WTC11 (cell line): ENCODE data around the gene RAG2. TPM values are rescaled to one million over a fixed set of nuclear protein-coding genes. Genes with fewer than 3 reads are reported as not detected.

Experiments used
- ATAC-seq: fragments of 200-7000 bp; cut with Tn5 transposase; 2 replicates; pipeline ENCODE4 v1.10.0; 2021; ENCODE audit warnings: mild to moderate bottlenecking, moderate library complexity
- CTCF ChIA-PET: fragments of 300-600 bp; sonication (Branson Sonifier 250); formaldehyde crosslinking; loops from one replicate; lab custom pipeline; 2021; ENCODE audit warnings: antibody characterized with exemption; lab: Charles Lee
- POLR2A ChIA-PET: fragments of 350-600 bp; sonication (Branson Sonifier 250); formaldehyde crosslinking; loops from one replicate; lab custom pipeline; 2021; ENCODE audit warnings: antibody characterized with exemption; lab: Charles Lee
- DNase-seq: peaks from one replicate; pipeline ENCODE4 v3.0.0; 2021; ENCODE audit warnings: low spot score
- H3K27ac Mint-ChIP-seq: 2 replicates; pipeline ENCODE4 v1.8.0; 2021; ENCODE audit warnings: mixed read lengths
- H3K27me3 Mint-ChIP-seq: 2 replicates; pipeline ENCODE4 v1.8.0; 2021; ENCODE audit warnings: low read depth, mild to moderate bottlenecking, moderate library complexity, mixed read lengths
- H3K36me3 Mint-ChIP-seq: 2 replicates; pipeline ENCODE4 v1.8.0; 2021; ENCODE audit warnings: mixed read lengths
- H3K4me1 Mint-ChIP-seq: 2 replicates; pipeline ENCODE4 v1.8.0; 2022; ENCODE audit warnings: mixed read lengths
- H3K4me3 Mint-ChIP-seq: 2 replicates; pipeline ENCODE4 v1.8.0; 2021; ENCODE audit warnings: mild to moderate bottlenecking, moderate library complexity, mixed read lengths
- H3K9me3 Mint-ChIP-seq: 2 replicates; pipeline ENCODE4 v1.8.0; 2021; ENCODE audit warnings: mixed read lengths
- CREM ChIP-seq: sonication (generic); formaldehyde crosslinking; IDR thresholded peaks from 2 replicates; pipeline ENCODE4 v1.8.1; 2022; ENCODE audit warnings: mild to moderate bottlenecking, missing genetic modification reagents, moderate library complexity
- MXD4 ChIP-seq: fragments of 250-450 bp; sonication (Bioruptor Pico); IDR thresholded peaks from 2 replicates; pipeline ENCODE4 v1.8.0; 2021; ENCODE audit warnings: mild to moderate bottlenecking, moderate library complexity, borderline replicate concordance
- NFYB ChIP-seq: sonication (generic); formaldehyde crosslinking; conservative IDR thresholded peaks from 2 replicates; pipeline ENCODE4 v1.8.0; 2022; ENCODE audit warnings: low read depth, missing genetic modification reagents
- PREB ChIP-seq: sonication (generic); formaldehyde crosslinking; IDR thresholded peaks from 2 replicates; pipeline ENCODE4 v1.8.1; 2022; ENCODE audit warnings: mild to moderate bottlenecking, missing genetic modification reagents, moderate library complexity, borderline replicate concordance
- RELA ChIP-seq: sonication (generic); formaldehyde crosslinking; IDR thresholded peaks from 2 replicates; pipeline ENCODE4 v1.8.1; 2022; ENCODE audit warnings: missing genetic modification reagents, mild to moderate bottlenecking, borderline replicate concordance
- STAT6 ChIP-seq: sonication (generic); formaldehyde crosslinking; conservative IDR thresholded peaks from 2 replicates; pipeline ENCODE4 v1.8.1; 2023; ENCODE audit warnings: mild to moderate bottlenecking, low read depth, missing genetic modification reagents, moderate library complexity
- USF2 ChIP-seq: sonication (generic); formaldehyde crosslinking; IDR thresholded peaks from 2 replicates; pipeline ENCODE4 v1.8.1; 2023; ENCODE audit warnings: mild to moderate bottlenecking, missing genetic modification reagents, moderate library complexity
- ZBTB43 ChIP-seq: sonication (generic); formaldehyde crosslinking; IDR thresholded peaks from 2 replicates; pipeline ENCODE4 v1.8.1; 2023; ENCODE audit warnings: mild to moderate bottlenecking, missing genetic modification reagents
- ZNF317 ChIP-seq: sonication (generic); formaldehyde crosslinking; IDR thresholded peaks from 2 replicates; pipeline ENCODE4 v1.8.1; 2023; ENCODE audit warnings: low read depth, mild to moderate bottlenecking, moderate library complexity, missing genetic modification reagents, borderline replicate concordance
- ZNF512 ChIP-seq: sonication (generic); formaldehyde crosslinking; IDR thresholded peaks from 2 replicates; pipeline ENCODE4 v1.8.1; 2022; ENCODE audit warnings: missing genetic modification reagents, borderline replicate concordance
- total RNA-seq: library from RNA; stranded (reverse); gene quantifications from 3 replicates; pipeline ENCODE4 v1.2.3, GENCODE V29; 2021
- TF ChIP-seq, protein P1 (sequence below): sonication (generic); formaldehyde crosslinking; IDR thresholded peaks from 2 replicates; pipeline ENCODE4 v1.8.0; 2023; ENCODE audit warnings: mild to moderate bottlenecking, missing genetic modification reagents
- TF ChIP-seq, protein P2 (sequence below): sonication (generic); formaldehyde crosslinking; IDR thresholded peaks from 2 replicates; pipeline ENCODE4 v1.8.1; 2022; ENCODE audit warnings: low read depth, missing genetic modification reagents, borderline replicate concordance

Gene RAG2
- total RNA-seq, 1 experiment from 2014 or later, result not detected

DNA sequence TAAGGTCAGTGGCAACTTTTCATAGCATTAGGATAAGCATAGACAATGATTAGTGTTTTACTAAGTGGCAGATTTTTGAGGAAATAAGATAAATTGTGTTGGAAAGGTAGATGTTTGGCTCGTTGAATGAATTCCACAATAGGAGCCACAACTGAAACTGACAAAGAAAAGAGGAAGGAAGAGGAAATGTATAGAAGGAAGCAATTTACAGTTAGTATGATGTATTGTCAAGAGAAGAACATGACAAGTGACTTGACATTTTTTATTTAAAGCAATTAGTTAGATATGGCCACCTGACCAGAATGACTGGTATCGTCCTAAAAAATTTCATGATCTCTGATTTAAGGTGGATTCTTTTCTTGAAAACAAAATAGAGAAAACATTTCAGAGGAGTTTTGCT lies 3.1 kb upstream of the RAG2 start:
- no peak for ATAC-seq
- H3K27me3 Mint-ChIP-seq, result peaks cover 9% of the 10 kb centered on the region
- no peak for DNase-seq
- POLR2A ChIA-PET, result no interaction called here
- H3K9me3 Mint-ChIP-seq, result peaks cover 72% of the 10 kb centered on the region
- H3K4me1 Mint-ChIP-seq, result no peaks in the 10 kb centered on the region
- H3K27ac Mint-ChIP-seq, result no peak overlapping the region
- CTCF ChIA-PET, result no interaction called here
- H3K36me3 Mint-ChIP-seq, result peaks cover 53% of the 10 kb centered on the region
- TF ChIP-seq, protein P1, sequence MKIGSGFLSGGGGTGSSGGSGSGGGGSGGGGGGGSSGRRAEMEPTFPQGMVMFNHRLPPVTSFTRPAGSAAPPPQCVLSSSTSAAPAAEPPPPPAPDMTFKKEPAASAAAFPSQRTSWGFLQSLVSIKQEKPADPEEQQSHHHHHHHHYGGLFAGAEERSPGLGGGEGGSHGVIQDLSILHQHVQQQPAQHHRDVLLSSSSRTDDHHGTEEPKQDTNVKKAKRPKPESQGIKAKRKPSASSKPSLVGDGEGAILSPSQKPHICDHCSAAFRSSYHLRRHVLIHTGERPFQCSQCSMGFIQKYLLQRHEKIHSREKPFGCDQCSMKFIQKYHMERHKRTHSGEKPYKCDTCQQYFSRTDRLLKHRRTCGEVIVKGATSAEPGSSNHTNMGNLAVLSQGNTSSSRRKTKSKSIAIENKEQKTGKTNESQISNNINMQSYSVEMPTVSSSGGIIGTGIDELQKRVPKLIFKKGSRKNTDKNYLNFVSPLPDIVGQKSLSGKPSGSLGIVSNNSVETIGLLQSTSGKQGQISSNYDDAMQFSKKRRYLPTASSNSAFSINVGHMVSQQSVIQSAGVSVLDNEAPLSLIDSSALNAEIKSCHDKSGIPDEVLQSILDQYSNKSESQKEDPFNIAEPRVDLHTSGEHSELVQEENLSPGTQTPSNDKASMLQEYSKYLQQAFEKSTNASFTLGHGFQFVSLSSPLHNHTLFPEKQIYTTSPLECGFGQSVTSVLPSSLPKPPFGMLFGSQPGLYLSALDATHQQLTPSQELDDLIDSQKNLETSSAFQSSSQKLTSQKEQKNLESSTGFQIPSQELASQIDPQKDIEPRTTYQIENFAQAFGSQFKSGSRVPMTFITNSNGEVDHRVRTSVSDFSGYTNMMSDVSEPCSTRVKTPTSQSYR, result no peak
- TF ChIP-seq RELA (CRISPR knock-in tag) (no peak), ZNF512 (no peak), USF2 (CRISPR knock-in tag) (no peak)
- no peak overlapping the region for H3K4me3 Mint-ChIP-seq

- POLR2A ChIA-PET, result no interaction called here
- CTCF ChIA-PET, result no interaction called here
- no peak for DNase-seq
- no peak overlapping the region for H3K4me3 Mint-ChIP-seq
- TF ChIP-seq, protein P2, sequence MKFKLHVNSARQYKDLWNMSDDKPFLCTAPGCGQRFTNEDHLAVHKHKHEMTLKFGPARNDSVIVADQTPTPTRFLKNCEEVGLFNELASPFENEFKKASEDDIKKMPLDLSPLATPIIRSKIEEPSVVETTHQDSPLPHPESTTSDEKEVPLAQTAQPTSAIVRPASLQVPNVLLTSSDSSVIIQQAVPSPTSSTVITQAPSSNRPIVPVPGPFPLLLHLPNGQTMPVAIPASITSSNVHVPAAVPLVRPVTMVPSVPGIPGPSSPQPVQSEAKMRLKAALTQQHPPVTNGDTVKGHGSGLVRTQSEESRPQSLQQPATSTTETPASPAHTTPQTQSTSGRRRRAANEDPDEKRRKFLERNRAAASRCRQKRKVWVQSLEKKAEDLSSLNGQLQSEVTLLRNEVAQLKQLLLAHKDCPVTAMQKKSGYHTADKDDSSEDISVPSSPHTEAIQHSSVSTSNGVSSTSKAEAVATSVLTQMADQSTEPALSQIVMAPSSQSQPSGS, result no peak
- no peak for TF ChIP-seq STAT6 (CRISPR knock-in tag)
- TF ChIP-seq ZNF317 (CRISPR knock-in tag), result no peak
- no peak for TF ChIP-seq NFYB (CRISPR knock-in tag)
- TF ChIP-seq CREM (CRISPR knock-in tag), result no peak
- no peak for TF ChIP-seq ZBTB43
- no peak for TF ChIP-seq MXD4 (CRISPR knock-in tag)
- no peak for TF ChIP-seq PREB
- H3K4me1 Mint-ChIP-seq, result no peaks in the 10 kb centered on the region
- peaks cover 9% of the 10 kb centered on the region for H3K27me3 Mint-ChIP-seq
- H3K9me3 Mint-ChIP-seq, result peaks cover 75% of the 10 kb centered on the region
- peaks cover 56% of the 10 kb centered on the region for H3K36me3 Mint-ChIP-seq
- H3K27ac Mint-ChIP-seq, result no peak overlapping the region
- no peak for ATAC-seq
Measured at GRCh38 chr11:36600180-36600579, 2.1 kb upstream of the RAG2 start.
